GM10248 (cell line): ENCODE data around the gene PEAK3.

Experiments
- CTCF ChIA-PET: fragments of 300-600 bp; sonication (Branson Sonifier 250); formaldehyde crosslinking; extraction: SDS; loops from one replicate; lab custom pipeline; 2021; ENCODE audit warnings: antibody characterized with exemption; lab: Yijun Ruan, JAX
- POLR2A ChIA-PET: fragments of 350-650 bp; sonication (Branson Sonifier 250); formaldehyde crosslinking; extraction: SDS; loops from one replicate; lab custom pipeline; 2020; ENCODE audit warnings: antibody characterized with exemption; lab: Yijun Ruan, JAX
- DNase-seq: peaks from one replicate; pipeline ENCODE4 v3.0.0; 2012; ENCODE audit errors: extremely low spot score
- CTCF ChIP-seq: IDR thresholded peaks from 2 replicates; pipeline ENCODE4 v1.5.1; 2012; ENCODE audit warnings: mild to moderate bottlenecking, low read depth; ENCODE audit errors: extremely low read depth, missing control alignments, control extremely low read depth

Gene PEAK3

GRCh38 chr19:2323707-2324106 lies 41.7 kb upstream of the PEAK3 start:
- TF ChIP-seq CTCF = no peak
- ChIA-PET POLR2A (interaction anchor here (0.7 kb wide), 1 partner anchor 234 kb away, joined by 3 read pairs; no protein-coding TSS in a partner anchor), CTCF (no interaction called here)
- no peak for DNase-seq

- POLR2A ChIA-PET = interaction anchor here (0.5 kb wide), 1 partner anchor 314 kb away, joined by 3 read pairs; no protein-coding TSS in a partner anchor
- TF ChIP-seq CTCF = no peak
- CTCF ChIA-PET = no interaction called here
- DNase-seq = no peak
Measured at GRCh38 chr19:2321565-2322283, 39.7 kb upstream of the PEAK3 start.

GRCh38 chr19:2320939-2321338 lies 39.0 kb upstream of the PEAK3 start:
- ChIA-PET CTCF (no interaction called here), POLR2A (no interaction called here)

GRCh38 chr19:2320049-2320448 lies 38.1 kb upstream of the PEAK3 start:
- CTCF ChIA-PET = interaction anchor here (1.4 kb wide), 1 partner anchor 164 kb away, joined by 3 read pairs; no protein-coding TSS in a partner anchor
- no peak for DNase-seq
- POLR2A ChIA-PET = no interaction called here
- no peak for TF ChIP-seq CTCF

More at GRCh38 chr19:2320939-2321338, 39.0 kb upstream of the PEAK3 start:
- DNase-seq = no peak
- no peak for TF ChIP-seq CTCF

GRCh38 chr19:2319551-2319950 lies 37.6 kb upstream of the PEAK3 start:
- no peak for DNase-seq
- POLR2A ChIA-PET = no interaction called here
- no peak for TF ChIP-seq CTCF
- CTCF ChIA-PET = interaction anchor here (1.4 kb wide), 1 partner anchor 163 kb away, joined by 3 read pairs; no protein-coding TSS in a partner anchor

- ChIA-PET CTCF (interaction anchor here (3.6 kb wide), 1 partner anchor 13 kb away, joined by 17 read pairs; no protein-coding TSS in a partner anchor), POLR2A (interaction anchor here (0.6 kb wide), 1 partner anchor 9 kb away, joined by 6 read pairs; no protein-coding TSS in a partner anchor)
- no peak for DNase-seq
- TF ChIP-seq CTCF = no peak
Measured at GRCh38 chr19:2318923-2319322, 36.9 kb upstream of the PEAK3 start.
